ENCODE results near the gene GINS2. TPM values are rescaled to one million over a fixed set of nuclear protein-coding genes. Genes with fewer than 3 reads are reported as not detected.

Gene GINS2
- total and polyA plus RNA-seq, 4 experiments from 2014 or later, result 0.55 to 1.4 (median 1.2) TPM

DNA sequence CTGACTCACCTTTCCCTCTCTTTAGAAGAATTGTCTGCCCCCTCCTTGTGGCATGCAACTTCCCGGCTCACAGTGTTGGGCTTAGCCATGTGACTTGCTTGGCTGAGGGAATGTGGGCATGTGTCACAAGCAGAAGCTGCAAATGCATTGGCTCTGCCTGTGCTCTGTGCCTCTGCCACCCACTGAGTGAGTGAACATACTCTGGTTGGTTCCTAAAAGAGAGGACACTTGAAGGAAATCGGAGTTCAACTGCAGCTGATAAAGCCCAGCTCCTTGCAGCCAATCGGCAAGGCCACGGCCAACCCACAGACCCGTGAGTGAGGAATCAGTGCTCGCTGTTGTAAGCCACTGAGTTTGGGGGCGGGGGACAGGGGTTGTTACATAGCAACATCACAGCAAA lies 10.9 kb upstream of the GINS2 start:
- ChIA-PET CTCF (ENCODE audit: partially characterized antibody) (no interaction called here), POLR2A (ENCODE audit: partially characterized antibody) (interaction anchor here (0.6 kb wide), 2 partner anchors 14 to 1077 kb away, joined by 3 read pairs; no protein-coding TSS in a partner anchor)
- DNase-seq, result no peak
- H3K9me3 ChIP-seq (ENCODE audit: control insufficient read depth in 1 of 2, low read length in 2 of 2), result no peaks in the 10 kb centered on the region
- Mint-ChIP-seq H3K27me3 (peaks cover 9 to 14% of the 10 kb centered on the region in 2 donors), H3K36me3 (no peaks in the 10 kb centered on the region), H3K4me1 (no peaks in the 10 kb centered on the region), H3K4me3 (no peak overlapping the region), H3K9me3 (peaks cover 0 to 9% (median 0%) of the 10 kb centered on the region in 8 donors), H3K27ac (no peak overlapping the region)
- H3K36me3 ChIP-seq (ENCODE audit: insufficient read depth, low read length), result no peaks in the 10 kb centered on the region
- intact Hi-C loops (cut with micrococcal nuclease), result no loop called here
- H3K4me1 ChIP-seq (ENCODE audit: insufficient read depth, low read length), result no peaks in the 10 kb centered on the region
- H3K27me3 ChIP-seq (ENCODE audit: insufficient read depth, low read length), result no peaks in the 10 kb centered on the region
- H3K27ac ChIP-seq (ENCODE audit: low read depth, low read length), result no peak overlapping the region
- no peak overlapping the region for H3K4me3 ChIP-seq (ENCODE audit: low read length in 2 of 2)

DNA sequence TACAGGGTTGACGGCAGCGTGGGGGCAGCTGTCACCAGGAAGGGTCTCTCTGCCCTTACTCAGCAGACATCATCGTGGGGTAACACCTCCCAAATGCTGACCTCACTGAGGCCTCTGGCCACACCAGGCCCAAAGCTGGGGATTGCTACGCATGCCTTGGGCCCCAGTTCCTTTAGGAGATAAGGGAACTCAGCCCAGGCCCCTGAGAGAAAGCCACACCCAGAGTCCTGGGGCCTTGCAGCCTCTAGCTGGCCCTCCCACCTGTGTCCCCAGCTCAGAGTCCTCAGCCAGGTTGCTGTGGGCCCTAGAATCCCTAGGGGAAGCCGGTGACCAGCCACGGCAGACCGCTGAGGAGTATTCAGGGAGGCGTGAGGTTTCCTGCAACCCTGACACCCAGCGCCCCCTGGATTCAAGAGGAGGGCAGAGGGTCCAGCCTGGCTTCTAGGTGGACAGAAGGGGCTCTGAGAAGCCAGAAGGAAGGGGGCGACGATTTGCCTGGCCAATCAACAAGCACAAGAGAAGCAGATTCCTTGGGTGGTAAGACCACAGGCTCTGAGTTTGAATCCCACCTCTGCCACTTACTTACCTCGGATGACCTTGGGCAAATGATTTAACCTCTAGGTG lies 10.3 kb upstream of the GINS2 start:
- POLR2A ChIA-PET (ENCODE audit: partially characterized antibody), result interaction anchor here (0.6 kb wide), 2 partner anchors 13 to 1077 kb away, joined by 3 read pairs; no protein-coding TSS in a partner anchor
- H3K4me3 Mint-ChIP-seq, result no peak overlapping the region
- no peak overlapping the region for H3K27ac ChIP-seq (ENCODE audit: low read depth, low read length)
- H3K9me3 ChIP-seq (ENCODE audit: control insufficient read depth in 1 of 2, low read length in 2 of 2), result no peaks in the 10 kb centered on the region
- H3K36me3 Mint-ChIP-seq, result no peaks in the 10 kb centered on the region
- H3K4me1 Mint-ChIP-seq, result no peaks in the 10 kb centered on the region
- H3K27ac Mint-ChIP-seq, result no peak overlapping the region
- CTCF ChIA-PET (ENCODE audit: partially characterized antibody), result no interaction called here
- peaks cover 0 to 9% (median 0%) of the 10 kb centered on the region in 8 donors for H3K9me3 Mint-ChIP-seq
- intact Hi-C loops (cut with micrococcal nuclease), result no loop called here
- H3K27me3 Mint-ChIP-seq, result peaks cover 9 to 14% of the 10 kb centered on the region in 2 donors
- H3K27me3 ChIP-seq (ENCODE audit: insufficient read depth, low read length), result no peaks in the 10 kb centered on the region
- no peaks in the 10 kb centered on the region for H3K36me3 ChIP-seq (ENCODE audit: insufficient read depth, low read length)
- H3K4me3 ChIP-seq (ENCODE audit: low read length in 2 of 2), result no peak overlapping the region
- DNase-seq, result no peak
- no peaks in the 10 kb centered on the region for H3K4me1 ChIP-seq (ENCODE audit: insufficient read depth, low read length)

DNA sequence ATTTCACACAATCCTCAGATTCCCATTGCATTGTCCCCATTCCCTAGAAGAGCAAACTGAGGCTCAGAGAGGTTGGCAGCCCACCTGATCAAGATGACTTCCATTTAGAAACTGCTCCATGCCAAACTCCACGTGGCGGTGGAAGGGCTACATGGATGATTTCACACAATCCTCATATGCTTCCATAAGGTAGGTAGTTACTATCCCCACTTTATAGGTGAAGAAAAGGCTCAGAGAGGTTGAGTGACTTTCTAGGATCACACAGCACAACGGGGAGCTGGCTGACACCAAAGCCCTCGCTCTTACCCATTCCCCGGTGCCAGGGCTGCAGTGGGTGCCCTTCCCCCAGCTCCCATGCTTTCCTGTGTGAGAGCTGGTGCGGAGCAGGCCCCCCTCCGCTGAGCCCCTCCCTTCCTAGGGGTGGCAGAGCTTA lies 9.7 kb upstream of the GINS2 start:
- ChIA-PET POLR2A (ENCODE audit: partially characterized antibody) (no interaction called here), CTCF (ENCODE audit: partially characterized antibody) (no interaction called here)
- Histone ChIP-seq H3K4me1 (ENCODE audit: insufficient read depth, low read length) (no peaks in the 10 kb centered on the region), H3K9me3 (ENCODE audit: control insufficient read depth in 1 of 2, low read length in 2 of 2) (no peaks in the 10 kb centered on the region), H3K27me3 (ENCODE audit: insufficient read depth, low read length) (no peaks in the 10 kb centered on the region), H3K4me3 (ENCODE audit: low read length in 2 of 2) (no peak overlapping the region), H3K27ac (ENCODE audit: low read depth, low read length) (no peak overlapping the region), H3K36me3 (ENCODE audit: insufficient read depth, low read length) (no peaks in the 10 kb centered on the region)
- Mint-ChIP-seq H3K36me3 (no peaks in the 10 kb centered on the region), H3K27ac (no peak overlapping the region), H3K9me3 (peaks cover 0 to 9% (median 0%) of the 10 kb centered on the region in 8 donors), H3K27me3 (peaks cover 9 to 14% of the 10 kb centered on the region in 2 donors), H3K4me1 (no peaks in the 10 kb centered on the region), H3K4me3 (no peak overlapping the region)
- no peak for DNase-seq
- intact Hi-C loops (cut with micrococcal nuclease), result no loop called here

DNA sequence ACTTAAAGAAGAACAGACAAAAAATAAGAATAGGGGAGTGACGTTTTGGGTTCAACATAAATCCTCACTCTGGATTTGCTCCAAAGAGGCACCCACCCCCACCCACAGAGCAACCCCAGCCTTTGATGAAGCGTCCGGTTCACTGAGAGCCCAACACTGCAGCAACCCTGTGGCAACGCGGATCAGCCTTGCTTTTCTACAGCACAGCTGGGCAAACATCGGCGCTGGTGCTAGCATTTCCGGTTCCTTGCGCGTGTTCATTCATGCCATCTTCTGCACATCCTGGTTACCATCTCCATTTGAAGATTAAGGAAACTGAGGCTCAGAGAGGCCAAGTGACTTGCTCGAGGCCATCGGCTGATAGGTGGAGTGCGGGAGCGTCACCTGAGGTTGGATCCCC lies 8.7 kb upstream of the GINS2 start:
- Mint-ChIP-seq H3K9me3 (peaks cover 0 to 7% (median 0%) of the 10 kb centered on the region in 8 donors), H3K4me3 (no peak overlapping the region), H3K36me3 (no peaks in the 10 kb centered on the region), H3K27me3 (peaks cover 10 to 14% of the 10 kb centered on the region in 2 donors), H3K4me1 (no peaks in the 10 kb centered on the region), H3K27ac (no peak overlapping the region)
- intact Hi-C loops (cut with micrococcal nuclease), result no loop called here
- no peaks in the 10 kb centered on the region for H3K36me3 ChIP-seq (ENCODE audit: insufficient read depth, low read length)
- H3K9me3 ChIP-seq (ENCODE audit: control insufficient read depth in 1 of 2, low read length in 2 of 2), result no peaks in the 10 kb centered on the region
- ChIA-PET CTCF (ENCODE audit: partially characterized antibody) (no interaction called here), POLR2A (ENCODE audit: partially characterized antibody) (interaction anchor here (1.3 kb wide), 1 partner anchor 17 kb away, joined by 3 read pairs; no protein-coding TSS in a partner anchor)
- H3K4me3 ChIP-seq (ENCODE audit: low read length in 2 of 2), result no peak overlapping the region
- no peak overlapping the region for H3K27ac ChIP-seq (ENCODE audit: low read depth, low read length)
- no peaks in the 10 kb centered on the region for H3K4me1 ChIP-seq (ENCODE audit: insufficient read depth, low read length)
- no peaks in the 10 kb centered on the region for H3K27me3 ChIP-seq (ENCODE audit: insufficient read depth, low read length)
- no peak for DNase-seq

DNA sequence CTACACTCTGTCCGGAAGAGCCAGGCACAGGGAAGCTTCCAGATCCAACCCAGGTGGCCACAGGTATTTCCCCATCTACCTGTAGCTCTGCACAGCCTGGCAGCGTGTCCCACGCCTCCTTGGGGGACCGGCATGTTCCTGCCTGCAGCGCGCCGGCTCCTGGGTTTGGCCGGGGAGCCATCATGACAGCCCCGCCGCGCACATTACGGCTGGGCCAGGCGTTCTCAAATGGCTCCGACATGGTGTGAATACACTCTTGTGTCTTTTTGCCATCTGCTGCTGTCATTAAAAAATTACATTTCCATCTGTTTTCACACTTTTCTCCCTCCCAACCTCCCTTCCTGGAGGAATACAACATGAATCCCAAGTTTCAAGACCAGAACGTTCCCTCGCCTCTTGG lies 8.0 kb upstream of the GINS2 start:
- no peaks in the 10 kb centered on the region for H3K27me3 ChIP-seq (ENCODE audit: insufficient read depth, low read length)
- H3K4me1 Mint-ChIP-seq, result no peaks in the 10 kb centered on the region
- intact Hi-C loops (cut with micrococcal nuclease), result no loop called here
- POLR2A ChIA-PET (ENCODE audit: partially characterized antibody), result interaction anchor here (1.3 to 1.4 kb wide), 2 partner anchors 16 to 21 kb away, joined by 3 read pairs; no protein-coding TSS in a partner anchor
- peaks cover 0 to 5% (median 0%) of the 10 kb centered on the region in 8 donors for H3K9me3 Mint-ChIP-seq
- H3K9me3 ChIP-seq (ENCODE audit: control insufficient read depth in 1 of 2, low read length in 2 of 2), result no peaks in the 10 kb centered on the region
- H3K4me3 ChIP-seq (ENCODE audit: low read length in 2 of 2), result no peak overlapping the region
- no peaks in the 10 kb centered on the region for H3K36me3 Mint-ChIP-seq
- H3K27me3 Mint-ChIP-seq, result peaks cover 10 to 14% of the 10 kb centered on the region in 2 donors
- DNase-seq, result no peak
- H3K27ac ChIP-seq (ENCODE audit: low read depth, low read length), result no peak overlapping the region
- no peak overlapping the region for H3K4me3 Mint-ChIP-seq
- H3K36me3 ChIP-seq (ENCODE audit: insufficient read depth, low read length), result no peaks in the 10 kb centered on the region
- H3K27ac Mint-ChIP-seq, result no peak overlapping the region
- CTCF ChIA-PET (ENCODE audit: partially characterized antibody), result no interaction called here
- no peaks in the 10 kb centered on the region for H3K4me1 ChIP-seq (ENCODE audit: insufficient read depth, low read length)

DNA sequence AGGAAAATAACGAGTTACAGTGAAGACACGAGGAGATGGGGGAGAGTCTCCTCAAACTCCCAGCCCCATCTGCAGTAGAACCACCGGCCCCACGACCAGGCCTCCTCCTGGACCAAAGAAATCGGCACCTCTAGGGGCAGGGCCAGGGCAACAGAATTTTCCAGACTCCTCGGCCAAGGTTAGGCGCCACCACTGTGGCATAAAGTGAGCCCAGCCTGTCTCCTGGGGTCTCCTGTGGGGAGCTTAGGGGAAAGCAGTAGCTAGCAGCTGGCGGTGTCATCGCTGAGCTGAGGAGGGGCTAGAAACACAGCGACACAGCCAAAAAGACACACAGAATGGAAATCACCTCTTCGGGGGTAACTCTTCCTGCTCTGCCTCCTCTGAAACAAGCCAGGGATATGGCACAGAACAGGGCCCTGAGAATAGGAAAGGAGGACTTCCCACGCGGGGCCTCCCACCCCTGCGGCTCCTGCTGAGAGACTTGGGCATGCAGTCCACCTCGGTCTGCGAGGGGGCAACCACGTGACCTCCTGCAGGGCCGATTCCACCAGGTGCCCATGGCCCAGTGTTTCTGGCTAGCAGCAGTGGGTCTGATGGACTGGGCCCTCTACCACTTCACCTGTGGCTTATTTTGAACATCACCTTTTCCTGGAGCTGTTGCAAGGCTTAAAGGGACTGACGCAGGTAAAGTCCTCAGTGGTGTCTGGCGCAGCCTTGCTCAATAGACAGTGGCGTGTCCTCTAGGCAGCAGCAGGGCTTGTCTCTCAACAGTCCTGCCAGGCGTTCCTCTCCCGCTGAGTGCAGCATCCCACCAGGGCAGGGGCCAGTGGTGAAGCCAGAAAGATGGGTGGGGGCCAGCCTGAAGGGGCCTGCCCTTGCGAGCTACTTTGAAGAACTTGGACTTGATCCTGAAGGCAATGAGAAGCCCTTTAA lies 6.7 kb upstream of the GINS2 start:
- intact Hi-C loops (cut with micrococcal nuclease), result no loop called here
- no peak for DNase-seq

DNA sequence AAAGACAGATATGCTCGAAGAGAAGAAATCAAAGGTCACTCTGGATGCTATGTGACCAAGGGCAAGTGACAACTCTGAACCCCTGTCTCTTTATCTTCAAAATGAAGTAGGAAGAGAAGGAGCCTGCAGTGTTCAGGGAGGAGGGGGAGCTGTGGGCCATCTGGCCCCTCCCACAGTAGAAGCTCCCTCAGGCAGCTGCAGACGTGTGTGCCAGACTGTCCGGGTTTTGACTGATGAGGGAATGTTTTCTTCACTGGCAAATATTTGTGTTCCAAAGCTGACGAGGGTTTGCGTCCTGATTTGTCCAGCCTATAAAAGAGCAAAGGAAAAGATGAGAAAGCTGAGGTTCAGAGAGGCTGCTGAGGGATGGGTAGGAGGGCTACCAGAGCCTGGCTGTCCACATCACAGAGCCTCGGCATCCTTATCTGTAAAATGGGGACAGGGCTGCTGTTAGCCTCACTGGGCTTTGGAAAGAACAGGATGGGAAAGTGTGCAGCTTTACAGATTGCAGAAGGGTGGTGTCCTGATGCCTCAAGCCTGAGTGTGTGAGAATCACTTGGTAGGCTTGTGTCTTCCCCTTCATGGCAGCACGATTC lies 1.8 kb upstream of the GINS2 start:
- ChIA-PET POLR2A (ENCODE audit: partially characterized antibody) (no interaction called here), CTCF (ENCODE audit: partially characterized antibody) (interaction anchor here (1.0 kb wide), 1 partner anchor 29 kb away, joined by 3 read pairs; no protein-coding TSS in a partner anchor)
- no peak overlapping the region for H3K27ac Mint-ChIP-seq

More for the DNA sequence above, 6.7 kb upstream of the GINS2 start:
- Mint-ChIP-seq H3K36me3 (no peaks in the 10 kb centered on the region), H3K4me3 (no peak overlapping the region), H3K27ac (no peak overlapping the region), H3K4me1 (no peaks in the 10 kb centered on the region), H3K9me3 (peaks cover 0 to 2% (median 0%) of the 10 kb centered on the region in 8 donors), H3K27me3 (peaks cover 10 to 14% of the 10 kb centered on the region in 2 donors)
- H3K36me3 ChIP-seq (ENCODE audit: insufficient read depth, low read length), result no peaks in the 10 kb centered on the region
- H3K27ac ChIP-seq (ENCODE audit: low read depth, low read length), result no peak overlapping the region
- CTCF ChIA-PET (ENCODE audit: partially characterized antibody), result no interaction called here
- H3K4me1 ChIP-seq (ENCODE audit: insufficient read depth, low read length), result no peaks in the 10 kb centered on the region
- no peaks in the 10 kb centered on the region for H3K9me3 ChIP-seq (ENCODE audit: control insufficient read depth in 1 of 2, low read length in 2 of 2)
- H3K4me3 ChIP-seq (ENCODE audit: low read length in 2 of 2), result no peak overlapping the region
- H3K27me3 ChIP-seq (ENCODE audit: insufficient read depth, low read length), result no peaks in the 10 kb centered on the region
- POLR2A ChIA-PET (ENCODE audit: partially characterized antibody), result interaction anchor here (1.4 kb wide), 1 partner anchor 19 kb away, joined by 3 read pairs; no protein-coding TSS in a partner anchor

More for the DNA sequence above, 1.8 kb upstream of the GINS2 start:
- intact Hi-C loops (cut with micrococcal nuclease), result no loop called here
- DNase-seq, result no peak
- no peaks in the 10 kb centered on the region for H3K36me3 ChIP-seq (ENCODE audit: insufficient read depth, low read length)
- no peaks in the 10 kb centered on the region for H3K27me3 ChIP-seq (ENCODE audit: insufficient read depth, low read length)
- Mint-ChIP-seq H3K4me3 (peak overlapping the region in 1 of 8 donors; percentile 29), H3K4me1 (peaks cover 0 to 14% (median 8%) of the 10 kb centered on the region in 4 donors), H3K27me3 (peaks cover 4 to 6% of the 10 kb centered on the region in 2 donors), H3K9me3 (no peaks in the 10 kb centered on the region), H3K36me3 (no peaks in the 10 kb centered on the region)
- no peak overlapping the region for H3K4me3 ChIP-seq (ENCODE audit: low read length in 2 of 2)
- H3K9me3 ChIP-seq (ENCODE audit: control insufficient read depth in 1 of 2, low read length in 2 of 2), result no peaks in the 10 kb centered on the region
- peaks cover 23% of the 10 kb centered on the region for H3K4me1 ChIP-seq (ENCODE audit: insufficient read depth, low read length)
- H3K27ac ChIP-seq (ENCODE audit: low read depth, low read length), result no peak overlapping the region

Data from CD4-positive, alpha-beta memory T cell (primary cell).